RWPE2 (cell line): Measurements from ENCODE around the gene PLA2G2D.

Source experiments
- ATAC-seq: fragments of 200-7000 bp; cut with Tn5 transposase; 3 replicates; pipeline ENCODE4 v1.9.1; 2021; ENCODE audit warnings: low read depth
- DNase-seq: peaks from one replicate; pipeline ENCODE4 v3.0.0-alpha.2; 2020; ENCODE audit warnings: low spot score
- H3K27ac ChIP-seq: fragments of 450-650 bp; 2 replicates; pipeline ENCODE4 v1.5.1; 2017; ENCODE audit warnings: mild to moderate bottlenecking; ENCODE audit not compliant: poor library complexity, severe bottlenecking
- H3K27me3 ChIP-seq: fragments of 250-450 bp; sonication (Bioruptor Pico); 2 replicates; pipeline ENCODE4 v1.5.1; 2021; ENCODE audit warnings: mild to moderate bottlenecking, moderate library complexity; ENCODE audit not compliant: insufficient read depth, poor library complexity, severe bottlenecking
- H3K36me3 ChIP-seq: fragments of 250-450 bp; sonication (Bioruptor Pico); 2 replicates; pipeline ENCODE4 v1.5.1; 2020; ENCODE audit warnings: low read depth, mild to moderate bottlenecking, moderate library complexity
- H3K4me1 ChIP-seq: fragments of 250-450 bp; sonication (Bioruptor Pico); 2 replicates; pipeline ENCODE4 v1.5.1; 2021; ENCODE audit warnings: mild to moderate bottlenecking, moderate library complexity; ENCODE audit not compliant: insufficient read depth, poor library complexity, severe bottlenecking
- H3K4me3 ChIP-seq: fragments of 250-450 bp; sonication (Bioruptor Pico); 2 replicates; pipeline ENCODE4 v1.5.1; 2021; ENCODE audit warnings: mild to moderate bottlenecking, moderate library complexity; ENCODE audit not compliant: severe bottlenecking
- H3K9me3 ChIP-seq: fragments of 250-450 bp; sonication (Bioruptor Pico); 2 replicates; pipeline ENCODE4 v1.5.1; 2021; ENCODE audit warnings: mild to moderate bottlenecking, moderate library complexity; ENCODE audit not compliant: severe bottlenecking
- TF ChIP-seq, protein P1 (sequence below): fragments of 450-650 bp; IDR thresholded peaks from one replicate; pipeline ENCODE4 v1.5.1; 2017; ENCODE audit warnings: mild to moderate bottlenecking, moderate library complexity; ENCODE audit not compliant: poor library complexity, severe bottlenecking

The PLA2G2D gene

DNA sequence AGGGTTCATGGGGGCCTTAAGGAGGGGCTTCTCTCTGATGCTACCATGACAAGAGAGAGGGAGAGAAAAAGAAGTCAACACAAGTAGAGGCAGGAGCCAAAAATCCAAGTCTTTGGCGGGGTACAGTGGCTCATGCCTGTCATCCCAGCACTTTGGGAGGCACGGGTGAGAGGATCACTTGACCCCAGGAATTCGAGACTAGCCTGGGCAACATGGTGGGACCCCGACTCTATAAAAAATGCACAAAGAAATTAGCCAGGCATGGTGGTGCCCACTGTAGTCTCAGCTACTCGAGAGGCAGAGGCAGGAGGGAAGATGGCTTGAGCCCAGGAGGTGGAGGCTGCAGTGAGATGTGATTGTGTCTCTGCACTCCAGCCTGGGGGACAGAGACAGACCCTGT is 40.6 kb downstream of the PLA2G2D start:
- H3K36me3 ChIP-seq, result no peaks in the 10 kb centered on the region
- TF ChIP-seq, protein P1, sequence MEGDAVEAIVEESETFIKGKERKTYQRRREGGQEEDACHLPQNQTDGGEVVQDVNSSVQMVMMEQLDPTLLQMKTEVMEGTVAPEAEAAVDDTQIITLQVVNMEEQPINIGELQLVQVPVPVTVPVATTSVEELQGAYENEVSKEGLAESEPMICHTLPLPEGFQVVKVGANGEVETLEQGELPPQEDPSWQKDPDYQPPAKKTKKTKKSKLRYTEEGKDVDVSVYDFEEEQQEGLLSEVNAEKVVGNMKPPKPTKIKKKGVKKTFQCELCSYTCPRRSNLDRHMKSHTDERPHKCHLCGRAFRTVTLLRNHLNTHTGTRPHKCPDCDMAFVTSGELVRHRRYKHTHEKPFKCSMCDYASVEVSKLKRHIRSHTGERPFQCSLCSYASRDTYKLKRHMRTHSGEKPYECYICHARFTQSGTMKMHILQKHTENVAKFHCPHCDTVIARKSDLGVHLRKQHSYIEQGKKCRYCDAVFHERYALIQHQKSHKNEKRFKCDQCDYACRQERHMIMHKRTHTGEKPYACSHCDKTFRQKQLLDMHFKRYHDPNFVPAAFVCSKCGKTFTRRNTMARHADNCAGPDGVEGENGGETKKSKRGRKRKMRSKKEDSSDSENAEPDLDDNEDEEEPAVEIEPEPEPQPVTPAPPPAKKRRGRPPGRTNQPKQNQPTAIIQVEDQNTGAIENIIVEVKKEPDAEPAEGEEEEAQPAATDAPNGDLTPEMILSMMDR, result no peak

DNA sequence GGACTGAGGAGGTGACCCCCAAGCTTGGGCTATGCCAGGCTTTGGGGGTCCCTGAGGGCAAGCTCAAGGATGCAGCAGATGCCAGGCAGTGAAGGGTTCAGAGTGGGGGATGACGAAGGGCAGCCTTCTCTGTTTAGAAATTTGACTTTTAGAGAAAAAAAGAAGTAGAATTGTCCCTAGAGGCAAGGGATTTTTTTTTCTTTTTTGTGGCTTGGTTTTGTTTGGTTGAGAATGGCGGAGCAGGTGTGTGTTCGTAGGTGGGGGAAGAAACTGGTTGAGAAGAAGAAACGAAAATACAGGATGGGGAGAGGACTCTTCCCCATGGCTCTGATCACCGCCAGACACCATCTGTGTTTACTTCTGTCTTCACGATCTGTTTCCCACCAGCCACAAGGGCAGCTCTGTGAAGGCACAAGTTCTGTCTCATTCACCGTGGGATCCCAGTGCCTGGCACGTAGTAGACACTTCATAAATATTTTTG is 41.1 kb downstream of the PLA2G2D start:
- no peak for DNase-seq
- Histone ChIP-seq H3K4me3 (no peak overlapping the region), H3K9me3 (no peaks in the 10 kb centered on the region), H3K4me1 (no peaks in the 10 kb centered on the region), H3K36me3 (no peaks in the 10 kb centered on the region), H3K27me3 (no peaks in the 10 kb centered on the region), H3K27ac (no peak overlapping the region)
- no peak for ATAC-seq
- TF ChIP-seq, protein P1, result no peak

More for the DNA sequence above, 40.6 kb downstream of the PLA2G2D start:
- Histone ChIP-seq H3K27ac (no peak overlapping the region), H3K27me3 (no peaks in the 10 kb centered on the region), H3K9me3 (no peaks in the 10 kb centered on the region), H3K4me3 (no peak overlapping the region), H3K4me1 (no peaks in the 10 kb centered on the region)
- DNase-seq (no peak), ATAC-seq (no peak)

DNA sequence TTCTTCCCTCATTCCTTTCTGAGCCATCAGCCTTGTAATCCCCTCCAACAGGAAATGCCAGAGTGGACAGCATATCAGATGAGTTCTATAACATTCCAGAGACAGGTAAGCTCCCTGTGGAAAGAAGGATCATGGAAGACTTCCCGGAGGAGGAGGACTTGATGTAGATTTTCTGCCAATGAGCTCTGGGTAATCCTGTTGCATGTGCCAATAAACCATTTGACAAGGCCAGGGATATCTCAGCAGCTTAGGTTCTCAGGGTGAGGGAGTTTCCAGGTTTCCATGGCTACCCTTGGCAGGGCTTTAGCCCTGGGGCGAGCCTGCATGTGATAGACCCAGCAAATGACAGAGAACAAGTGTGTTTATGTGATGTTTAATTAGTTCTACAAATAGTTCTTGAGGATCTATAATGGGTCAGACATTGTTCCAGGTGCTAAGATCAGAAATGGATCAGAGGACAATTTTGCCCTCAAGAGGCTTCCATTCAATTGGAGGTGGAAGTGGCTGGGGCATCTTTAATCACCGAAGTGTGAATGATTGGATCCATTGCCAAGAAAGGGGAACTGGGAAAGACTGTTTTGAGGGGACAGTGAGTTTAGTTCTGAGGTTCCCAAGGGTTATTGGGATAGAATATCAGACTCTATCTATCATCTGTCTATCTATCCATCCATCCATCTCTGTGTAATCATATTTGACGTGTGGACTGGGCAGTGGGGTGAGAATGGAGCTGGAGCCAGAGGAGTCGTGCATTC is 42.5 kb downstream of the PLA2G2D start:
- TF ChIP-seq, protein P1, result no peak
- Histone ChIP-seq H3K4me3 (no peak overlapping the region), H3K9me3 (no peaks in the 10 kb centered on the region), H3K4me1 (no peaks in the 10 kb centered on the region), H3K36me3 (no peaks in the 10 kb centered on the region), H3K27ac (no peak overlapping the region), H3K27me3 (no peaks in the 10 kb centered on the region)
- ATAC-seq (0 out of 3 replicates have a peak, but pooled peaks have one; percentile 21), DNase-seq (no peak)

DNA sequence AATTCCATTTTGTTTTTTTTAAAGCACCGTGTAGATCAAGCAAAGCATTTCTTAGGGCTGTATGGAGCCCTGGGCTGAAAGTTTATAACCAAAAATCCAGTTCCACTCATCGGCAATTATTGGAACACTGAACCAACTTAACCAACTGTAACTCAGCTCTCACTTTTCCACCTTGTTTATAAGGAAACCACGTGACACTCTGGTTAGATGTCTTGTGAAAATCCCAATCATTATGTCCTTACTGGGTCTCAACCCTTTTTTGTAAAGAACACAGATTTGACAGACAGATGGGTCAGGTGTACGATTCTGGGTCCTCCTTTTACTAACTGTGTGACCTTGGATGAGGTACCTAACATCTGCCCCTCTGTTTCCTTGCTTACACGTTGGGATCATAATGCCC is 43.1 kb downstream of the PLA2G2D start:
- TF ChIP-seq, protein P1, result no peak
- Histone ChIP-seq H3K36me3 (no peaks in the 10 kb centered on the region), H3K27ac (no peak overlapping the region), H3K4me1 (no peaks in the 10 kb centered on the region), H3K27me3 (no peaks in the 10 kb centered on the region), H3K4me3 (no peak overlapping the region), H3K9me3 (no peaks in the 10 kb centered on the region)
- DNase-seq (no peak), ATAC-seq (no peak)

DNA sequence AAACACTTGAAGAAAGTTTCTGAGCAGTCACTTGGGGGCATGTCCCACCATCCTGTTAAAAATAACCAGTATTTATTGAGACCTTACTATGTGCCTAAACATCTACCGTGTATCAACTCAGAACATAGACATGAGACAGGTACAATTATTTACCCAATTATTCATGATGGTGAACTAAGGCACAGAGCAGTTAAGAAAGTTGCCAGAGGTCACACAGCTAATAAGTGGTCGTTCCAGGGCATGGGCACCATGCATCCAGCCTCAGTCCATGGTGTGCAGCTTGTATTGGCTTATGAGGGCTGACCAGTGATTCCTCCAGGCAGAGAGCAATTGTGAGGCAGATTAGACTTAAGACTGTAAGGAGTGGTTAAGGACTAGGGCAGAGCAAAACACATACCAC is 44.0 kb downstream of the PLA2G2D start:
- no peak for DNase-seq
- H3K4me3 ChIP-seq, result no peak overlapping the region
- ATAC-seq, result no peak
- H3K27ac ChIP-seq, result no peak overlapping the region
- H3K27me3 ChIP-seq, result no peaks in the 10 kb centered on the region
- H3K36me3 ChIP-seq, result no peaks in the 10 kb centered on the region
- H3K9me3 ChIP-seq, result no peaks in the 10 kb centered on the region
- TF ChIP-seq, protein P1, result no peak
- H3K4me1 ChIP-seq, result no peaks in the 10 kb centered on the region
